ENCODE measurements around the gene MUC22.
A peak's percentile ranks its signal among the peaks of the same experiment; 100 is the strongest.
"Not testable (repeated sequence)": the region's sequence is repeated elsewhere in the genome, so short reads cannot be mapped to it uniquely, and the experiment has no call there.

The MUC22 gene

GRCh38 chr6:31010393-31011060 is at the start of gene MUC22:
MUC22 (plus strand) TSS chr6:31010474; CDS start chr6:31010707, 233 bp downstream.
- intact Hi-C loops (cut with micrococcal nuclease): no loop called here
- Mint-ChIP-seq H3K27ac (no peak within 1 kb of the TSS), H3K9me3 (no peaks in the 10 kb centered on the region), H3K27me3 (peaks cover 45% of the 10 kb centered on the region), H3K4me1 (ENCODE audit: low read depth) (peaks cover 8% of the 10 kb centered on the region), H3K4me3 (no peak within 1 kb of the TSS), H3K36me3 (ENCODE audit: low read depth) (no peaks in the 10 kb centered on the region)

GRCh38 chr6:30960907-30961673 is 49.2 kb upstream of the MUC22 start:
- H3K9me3 Mint-ChIP-seq: no peaks in the 10 kb centered on the region
- H3K4me3 Mint-ChIP-seq: no peak overlapping the region
- H3K36me3 Mint-ChIP-seq (ENCODE audit: low read depth): no peaks in the 10 kb centered on the region
- intact Hi-C loops (cut with micrococcal nuclease): no loop called here
- H3K4me1 Mint-ChIP-seq (ENCODE audit: low read depth): peaks cover 5% of the 10 kb centered on the region
- H3K27me3 Mint-ChIP-seq: peaks cover 74% of the 10 kb centered on the region
- no peak overlapping the region for H3K27ac Mint-ChIP-seq

GRCh38 chr6:30962716-30963115 is 47.6 kb upstream of the MUC22 start:
- intact Hi-C loops (cut with micrococcal nuclease): no loop called here
- Mint-ChIP-seq H3K9me3 (no peaks in the 10 kb centered on the region), H3K27me3 (peaks cover 59% of the 10 kb centered on the region), H3K36me3 (ENCODE audit: low read depth) (no peaks in the 10 kb centered on the region), H3K4me1 (ENCODE audit: low read depth) (no peaks in the 10 kb centered on the region), H3K27ac (no peak overlapping the region), H3K4me3 (no peak overlapping the region)

- intact Hi-C loops (cut with micrococcal nuclease): no loop called here
- H3K4me3 Mint-ChIP-seq: no peak overlapping the region
- no peaks in the 10 kb centered on the region for H3K36me3 Mint-ChIP-seq (ENCODE audit: low read depth)
- H3K27ac Mint-ChIP-seq: no peak overlapping the region
- H3K9me3 Mint-ChIP-seq: no peaks in the 10 kb centered on the region
- peaks cover 50% of the 10 kb centered on the region for H3K27me3 Mint-ChIP-seq
- H3K4me1 Mint-ChIP-seq (ENCODE audit: low read depth): no peaks in the 10 kb centered on the region
Measured at GRCh38 chr6:30963641-30964040, 46.6 kb upstream of the MUC22 start.

GRCh38 chr6:30964075-30964474 is 46.2 kb upstream of the MUC22 start:
- Mint-ChIP-seq H3K4me3 (no peak overlapping the region), H3K36me3 (ENCODE audit: low read depth) (no peaks in the 10 kb centered on the region), H3K27ac (peak overlapping the region; percentile 1), H3K9me3 (no peaks in the 10 kb centered on the region), H3K4me1 (ENCODE audit: low read depth) (peaks cover 2% of the 10 kb centered on the region), H3K27me3 (peaks cover 48% of the 10 kb centered on the region)
- intact Hi-C loops (cut with micrococcal nuclease): no loop called here

GRCh38 chr6:30965140-30965601 is 45.1 kb upstream of the MUC22 start:
- Mint-ChIP-seq H3K9me3 (no peaks in the 10 kb centered on the region), H3K36me3 (ENCODE audit: low read depth) (no peaks in the 10 kb centered on the region), H3K27me3 (peaks cover 39% of the 10 kb centered on the region), H3K27ac (no peak overlapping the region), H3K4me3 (no peak overlapping the region), H3K4me1 (ENCODE audit: low read depth) (peaks cover 9% of the 10 kb centered on the region)
- intact Hi-C loops (cut with micrococcal nuclease): no loop called here

- Mint-ChIP-seq H3K27me3 (peaks cover 36% of the 10 kb centered on the region), H3K4me3 (no peak overlapping the region), H3K9me3 (no peaks in the 10 kb centered on the region), H3K4me1 (ENCODE audit: low read depth) (peaks cover 9% of the 10 kb centered on the region), H3K27ac (no peak overlapping the region), H3K36me3 (ENCODE audit: low read depth) (no peaks in the 10 kb centered on the region)
- intact Hi-C loops (cut with micrococcal nuclease): no loop called here
Measured at GRCh38 chr6:30966154-30966553, 44.1 kb upstream of the MUC22 start.

- intact Hi-C loops (cut with micrococcal nuclease); H3K36me3 Mint-ChIP-seq (ENCODE audit: low read depth); H3K9me3 Mint-ChIP-seq; H3K4me3 Mint-ChIP-seq: not testable (repeated sequence)
- peaks cover 16% of the 10 kb centered on the region for H3K4me1 Mint-ChIP-seq (ENCODE audit: low read depth)
- H3K27me3 Mint-ChIP-seq: peaks cover 42% of the 10 kb centered on the region
- H3K27ac Mint-ChIP-seq: peak overlapping the region; percentile 66
Measured at GRCh38 chr6:30969171-30969570, 41.1 kb upstream of the MUC22 start.

- intact Hi-C loops (cut with micrococcal nuclease): no loop called here
- H3K27me3 Mint-ChIP-seq: peaks cover 29% of the 10 kb centered on the region
- H3K27ac Mint-ChIP-seq: no peak overlapping the region
- no peak overlapping the region for H3K4me3 Mint-ChIP-seq
- H3K4me1 Mint-ChIP-seq (ENCODE audit: low read depth): peaks cover 18% of the 10 kb centered on the region
- H3K9me3 Mint-ChIP-seq: no peaks in the 10 kb centered on the region
- no peaks in the 10 kb centered on the region for H3K36me3 Mint-ChIP-seq (ENCODE audit: low read depth)
Measured at GRCh38 chr6:30970946-30971345, 39.3 kb upstream of the MUC22 start.

- Mint-ChIP-seq H3K4me1 (ENCODE audit: low read depth) (peaks cover 18% of the 10 kb centered on the region), H3K27ac (peak overlapping the region; percentile 8), H3K4me3 (no peak overlapping the region), H3K9me3 (no peaks in the 10 kb centered on the region), H3K36me3 (ENCODE audit: low read depth) (no peaks in the 10 kb centered on the region), H3K27me3 (peaks cover 34% of the 10 kb centered on the region)
- intact Hi-C loops (cut with micrococcal nuclease): no loop called here
Measured at GRCh38 chr6:30972816-30973215, 37.5 kb upstream of the MUC22 start.

GRCh38 chr6:30974490-30975252 is 35.6 kb upstream of the MUC22 start:
- no peaks in the 10 kb centered on the region for H3K9me3 Mint-ChIP-seq
- H3K36me3 Mint-ChIP-seq (ENCODE audit: low read depth): no peaks in the 10 kb centered on the region
- H3K4me1 Mint-ChIP-seq (ENCODE audit: low read depth): peaks cover 10% of the 10 kb centered on the region
- no peak overlapping the region for H3K4me3 Mint-ChIP-seq
- intact Hi-C loops (cut with micrococcal nuclease): no loop called here
- H3K27me3 Mint-ChIP-seq: peaks cover 47% of the 10 kb centered on the region
- H3K27ac Mint-ChIP-seq: no peak overlapping the region

- intact Hi-C loops (cut with micrococcal nuclease): no loop called here
- peaks cover 51% of the 10 kb centered on the region for H3K27me3 Mint-ChIP-seq
- H3K36me3 Mint-ChIP-seq (ENCODE audit: low read depth): no peaks in the 10 kb centered on the region
- H3K9me3 Mint-ChIP-seq: no peaks in the 10 kb centered on the region
- no peak overlapping the region for H3K4me3 Mint-ChIP-seq
- H3K4me1 Mint-ChIP-seq (ENCODE audit: low read depth): peaks cover 11% of the 10 kb centered on the region
- H3K27ac Mint-ChIP-seq: no peak overlapping the region
Measured at GRCh38 chr6:30979141-30979540, 31.1 kb upstream of the MUC22 start.

- peaks cover 51% of the 10 kb centered on the region for H3K27me3 Mint-ChIP-seq
- H3K9me3 Mint-ChIP-seq: no peaks in the 10 kb centered on the region
- H3K4me3 Mint-ChIP-seq: no peak overlapping the region
- H3K27ac Mint-ChIP-seq: no peak overlapping the region
- intact Hi-C loops (cut with micrococcal nuclease): no loop called here
- peaks cover 9% of the 10 kb centered on the region for H3K4me1 Mint-ChIP-seq (ENCODE audit: low read depth)
- H3K36me3 Mint-ChIP-seq (ENCODE audit: low read depth): no peaks in the 10 kb centered on the region
Measured at GRCh38 chr6:30979690-30980089, 30.6 kb upstream of the MUC22 start.
